Thyroid gland (tissue), 4 donors: Measurements from ENCODE around the gene DPP7.

Experiments used
- CTCF ChIP-seq, 6 experiments: fragments of 200-600 bp in 3 of 6; fragments of 450-650 bp in 3 of 6; sonication (generic) in 3 of 6; IDR thresholded peaks; one replicate each; pipeline ENCODE4 v1.5.1; 2016 to 2019; ENCODE audit warnings: antibody characterized with exemption in 6 of 6, mild to moderate bottlenecking in 2 of 6, inconsistent platforms in 1 of 6, moderate library complexity in 1 of 6
- POLR2A ChIP-seq, 2 donors: fragments of 450-650 bp; IDR thresholded peaks; one replicate each; pipeline ENCODE4 v1.6.1; 2017; ENCODE audit warnings: antibody characterized with exemption in 2 of 2, mild to moderate bottlenecking in 2 of 2, moderate library complexity in 1 of 2

GRCh38 chr9:137096785-137097546, 17.6 kb downstream of the DPP7 start:
- no peak for TF ChIP-seq CTCF (IDR thresholded peaks at IDR 0.05)
- no peak for TF ChIP-seq POLR2A (IDR thresholded peaks at IDR 0.05)
